Central memory CD8-positive, alpha-beta T cell (primary cell): Measurements from ENCODE around the gene MGAT4D.
"Not testable (repeated sequence)": the region's sequence is repeated elsewhere in the genome, so short reads cannot be mapped to it uniquely, and the experiment has no call there.

Source experiments
- ATAC-seq: fragments of 150-1000 bp; cut with Tn5 transposase; replicated peaks from 2 replicates; pipeline ENCODE4 v1.10.0; 2022; ENCODE audit warnings: mild to moderate bottlenecking, moderate FRiP score, moderate number of reproducible peaks; ENCODE audit not compliant: poor library complexity, severe bottlenecking; ENCODE audit errors: extremely low read depth
- DNase-seq, 2 donors: peaks; one replicate each; pipeline ENCODE4 v3.0.0; 2021; ENCODE audit warnings: low spot score in 2 of 2
- H3K27ac Mint-ChIP-seq: one replicate; pipeline ENCODE4 v1.8.0; 2022; ENCODE audit warnings: low read depth, mild to moderate bottlenecking, moderate library complexity, mixed read lengths
- H3K27me3 Mint-ChIP-seq: one replicate; pipeline ENCODE4 v1.8.0; 2022; ENCODE audit warnings: mixed read lengths
- H3K36me3 Mint-ChIP-seq: one replicate; pipeline ENCODE4 v1.8.0; 2022; ENCODE audit warnings: mild to moderate bottlenecking, moderate library complexity, mixed read lengths; ENCODE audit not compliant: insufficient read depth
- H3K4me1 Mint-ChIP-seq: one replicate; pipeline ENCODE4 v1.8.0; 2022; ENCODE audit warnings: mixed read lengths
- H3K4me3 Mint-ChIP-seq: one replicate; pipeline ENCODE4 v1.8.0; 2022; ENCODE audit warnings: mild to moderate bottlenecking, moderate library complexity, mixed read lengths
- H3K9me3 Mint-ChIP-seq: one replicate; pipeline ENCODE4 v1.8.0; 2022; ENCODE audit warnings: mixed read lengths

Gene MGAT4D

GRCh38 chr4:140497747-140498636, at the start of gene MGAT4D:
MGAT4D (minus strand) TSS chr4:140498293; CDS start chr4:140498222, 71 bp downstream.
- Mint-ChIP-seq H3K9me3 (no peaks in the 10 kb centered on the region), H3K4me3 (peak within 1 kb of the TSS; percentile 4), H3K36me3 (no peaks in the 10 kb centered on the region), H3K27ac (no peak within 1 kb of the TSS), H3K27me3 (peaks cover 81% of the 10 kb centered on the region), H3K4me1 (no peaks in the 10 kb centered on the region)
- DNase-seq (no peak), ATAC-seq (no peak)

- Mint-ChIP-seq H3K4me1 (peaks cover 17% of the 10 kb centered on the region), H3K4me3 (no peak overlapping the region), H3K9me3 (no peaks in the 10 kb centered on the region), H3K27ac (no peak overlapping the region), H3K36me3 (peaks cover 8% of the 10 kb centered on the region), H3K27me3 (no peaks in the 10 kb centered on the region)
- no peak for ATAC-seq
- DNase-seq = no peak
These were observed 35.9 kb upstream of the MGAT4D start for GRCh38 chr4:140533951-140534480.

- H3K27ac Mint-ChIP-seq = no peak overlapping the region
- no peak for DNase-seq
- peaks cover 7% of the 10 kb centered on the region for H3K4me1 Mint-ChIP-seq
- H3K4me3 Mint-ChIP-seq = no peak overlapping the region
- H3K36me3 Mint-ChIP-seq = peaks cover under 1% of the 10 kb centered on the region
- no peak for ATAC-seq
- H3K27me3 Mint-ChIP-seq = no peaks in the 10 kb centered on the region
- no peaks in the 10 kb centered on the region for H3K9me3 Mint-ChIP-seq
These were observed 31.3 kb upstream of the MGAT4D start for GRCh38 chr4:140529434-140529833.

GRCh38 chr4:140523857-140524742, 26.0 kb upstream of the MGAT4D start, which contains the start of gene ELMOD2:
ELMOD2 (plus strand) TSS chr4:140524168; CDS start chr4:140525429, 1,261 bp downstream.
- Mint-ChIP-seq H3K4me1 (peaks cover 13% of the 10 kb centered on the region), H3K36me3 (peaks cover 4% of the 10 kb centered on the region), H3K9me3 (no peaks in the 10 kb centered on the region), H3K4me3 (peak within 1 kb of the TSS; percentile 81), H3K27ac (peak within 1 kb of the TSS; percentile 73), H3K27me3 (no peaks in the 10 kb centered on the region)
- ATAC-seq (peak; percentile 100), DNase-seq (peak; percentile 92 to 93)

- H3K27ac Mint-ChIP-seq = peak overlapping the region; percentile 73
- ATAC-seq (no peak), DNase-seq (no peak)
- H3K4me1 Mint-ChIP-seq = peaks cover 13% of the 10 kb centered on the region
- peaks cover 4% of the 10 kb centered on the region for H3K36me3 Mint-ChIP-seq
- no peaks in the 10 kb centered on the region for H3K9me3 Mint-ChIP-seq
- no peaks in the 10 kb centered on the region for H3K27me3 Mint-ChIP-seq
- H3K4me3 Mint-ChIP-seq = peak overlapping the region; percentile 81
These were observed 25.3 kb upstream of the MGAT4D start for GRCh38 chr4:140523370-140523856.

GRCh38 chr4:140515423-140515822, 17.3 kb upstream of the MGAT4D start:
- H3K4me3 Mint-ChIP-seq = no peak overlapping the region
- no peaks in the 10 kb centered on the region for H3K4me1 Mint-ChIP-seq
- H3K27ac Mint-ChIP-seq = no peak overlapping the region

GRCh38 chr4:140513765-140514164, 15.7 kb upstream of the MGAT4D start:
- ATAC-seq, DNase-seq, H3K27ac Mint-ChIP-seq, H3K9me3 Mint-ChIP-seq, H3K4me1 Mint-ChIP-seq, H3K4me3 Mint-ChIP-seq, H3K36me3 Mint-ChIP-seq: not testable (repeated sequence)
- peaks cover 66% of the 10 kb centered on the region for H3K27me3 Mint-ChIP-seq

More at GRCh38 chr4:140515423-140515822, 17.3 kb upstream of the MGAT4D start:
- DNase-seq (no peak), ATAC-seq (no peak)
- Mint-ChIP-seq H3K27me3 (peaks cover 50% of the 10 kb centered on the region), H3K36me3 (no peaks in the 10 kb centered on the region), H3K9me3 (no peaks in the 10 kb centered on the region)

GRCh38 chr4:140504261-140504660, 6.2 kb upstream of the MGAT4D start:
- Mint-ChIP-seq H3K9me3 (no peaks in the 10 kb centered on the region), H3K36me3 (no peaks in the 10 kb centered on the region), H3K4me1 (no peaks in the 10 kb centered on the region), H3K27ac (no peak overlapping the region), H3K27me3 (peaks cover 99% of the 10 kb centered on the region), H3K4me3 (no peak overlapping the region)
- DNase-seq (no peak), ATAC-seq (no peak)

GRCh38 chr4:140499391-140499790, 1.3 kb upstream of the MGAT4D start:
- DNase-seq (no peak), ATAC-seq (no peak)
- Mint-ChIP-seq H3K27me3 (peaks cover 90% of the 10 kb centered on the region), H3K4me1 (no peaks in the 10 kb centered on the region), H3K4me3 (no peak overlapping the region), H3K9me3 (no peaks in the 10 kb centered on the region), H3K27ac (no peak overlapping the region), H3K36me3 (no peaks in the 10 kb centered on the region)

- no peak for ATAC-seq
- no peak overlapping the region for H3K27ac Mint-ChIP-seq
These were observed 717 bp downstream of the MGAT4D start for GRCh38 chr4:140497405-140497746.

GRCh38 chr4:140485939-140486338, 12.2 kb downstream of the MGAT4D start:
- no peaks in the 10 kb centered on the region for H3K4me1 Mint-ChIP-seq
- H3K27ac Mint-ChIP-seq = no peak overlapping the region
- no peak overlapping the region for H3K4me3 Mint-ChIP-seq
- DNase-seq = no peak
- peaks cover 33% of the 10 kb centered on the region for H3K27me3 Mint-ChIP-seq
- H3K9me3 Mint-ChIP-seq = peaks cover 10% of the 10 kb centered on the region
- H3K36me3 Mint-ChIP-seq = no peaks in the 10 kb centered on the region
- ATAC-seq = no peak

More at GRCh38 chr4:140497405-140497746, 717 bp downstream of the MGAT4D start:
- Mint-ChIP-seq H3K4me3 (peak overlapping the region; percentile 4), H3K27me3 (peaks cover 76% of the 10 kb centered on the region), H3K9me3 (no peaks in the 10 kb centered on the region), H3K4me1 (no peaks in the 10 kb centered on the region), H3K36me3 (no peaks in the 10 kb centered on the region)
- no peak for DNase-seq

- no peaks in the 10 kb centered on the region for H3K4me1 Mint-ChIP-seq
- peaks cover 10% of the 10 kb centered on the region for H3K9me3 Mint-ChIP-seq
- no peak for DNase-seq
- ATAC-seq = no peak
- H3K27me3 Mint-ChIP-seq = peaks cover 38% of the 10 kb centered on the region
- no peaks in the 10 kb centered on the region for H3K36me3 Mint-ChIP-seq
- H3K4me3 Mint-ChIP-seq = no peak overlapping the region
- no peak overlapping the region for H3K27ac Mint-ChIP-seq
These were observed 14.6 kb downstream of the MGAT4D start for GRCh38 chr4:140483445-140483844.
